NCI-H446 treated with DMSO at 0.1 percent for 48 hours (cell line): Measurements from ENCODE around the gene LRRC14B.
"Not testable (repeated sequence)": the region's sequence is repeated elsewhere in the genome, so short reads cannot be mapped to it uniquely, and the experiment has no call there.

Source experiments
- DNase-seq: peaks from one replicate; lab custom pipeline; 2025; lab: John Stamatoyannopoulos, UW

LRRC14B gene

GRCh38 chr5:241045-241669 lies 49.9 kb downstream of the LRRC14B start:
- DNase-seq = not testable (repeated sequence)

- DNase-seq = not testable (repeated sequence)
Measured at GRCh38 chr5:243683-244367, 52.5 kb downstream of the LRRC14B start.

GRCh38 chr5:245717-246116 lies 54.4 kb downstream of the LRRC14B start:
- DNase-seq = not testable (repeated sequence)
